Measurements from ENCODE around the gene ALOX15B.

DNA sequence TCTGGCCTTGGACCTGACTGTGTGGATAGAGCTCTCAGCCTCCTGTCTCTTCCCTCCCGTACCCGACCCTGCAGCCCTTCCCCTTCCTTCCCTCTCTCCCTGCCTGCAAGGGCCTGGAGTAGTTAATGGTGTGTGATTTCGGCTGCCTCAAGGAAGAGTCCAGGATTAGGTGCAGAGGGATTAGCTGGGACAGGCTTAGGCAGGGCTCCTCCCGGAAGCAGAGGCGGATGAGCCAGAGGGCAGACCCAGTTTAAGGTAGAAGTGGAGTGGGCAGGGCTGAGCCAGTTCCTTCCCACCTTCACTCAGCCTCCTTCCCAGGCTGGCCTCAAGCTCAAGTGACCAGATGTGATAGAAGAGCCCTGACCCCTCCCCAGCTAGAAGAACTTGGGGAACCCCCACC lies 19.7 kb upstream of the ALOX15B start:
- TF ChIP-seq CTCF (IDR thresholded peaks at IDR 0.05; ENCODE audit: low read depth, low read length) (no peak), EZH2phosphoT487 (IDR thresholded peaks at IDR 0.05; ENCODE audit: low read depth) (no peak)
